H1 (cell line): ENCODE measurements around the gene GPR21. TPM values are rescaled to one million over a fixed set of nuclear protein-coding genes. Genes with fewer than 3 reads are reported as not detected.

ENCODE experiments used
- CTCF ChIA-PET: fragments of 300-600 bp; sonication (Branson Sonifier 250); formaldehyde crosslinking; loops from one replicate; lab custom pipeline; 2021; ENCODE audit not compliant: partially characterized antibody; lab: Charles Lee
- POLR2A ChIA-PET: fragments of 300-600 bp; sonication (Branson Sonifier 250); formaldehyde crosslinking; loops from one replicate; lab custom pipeline; 2021; ENCODE audit warnings: inconsistent platforms; ENCODE audit not compliant: partially characterized antibody; lab: Charles Lee
- DNase-seq, 2 experiments: peaks; one replicate each; pipeline versions ENCODE4 v3.0.0 to v3.0.0-alpha.2; 2010 to 2022; ENCODE audit warnings: low spot score in 2 of 2, low read depth in 1 of 2, mixed read lengths in 1 of 2
- FAIRE-seq: peaks from 2 replicates; lab custom pipeline; 2011; peaks lifted over from hg19 to GRCh38; lab: Jason Lieb, UNC
- H2AFZ ChIP-seq: 2 replicates; pipeline ENCODE4 v1.8.1; 2012; ENCODE audit warnings: low read length, inconsistent platforms
- H2AK5ac ChIP-seq: 2 replicates; pipeline ENCODE4 v1.6.1; 2013; ENCODE audit warnings: low read depth, low read length
- H2BK120ac ChIP-seq: replicated peaks from 2 replicates; pipeline ENCODE3; 2013; ENCODE audit warnings: low read depth, low read length, inconsistent platforms
- H2BK12ac ChIP-seq: 2 replicates; pipeline ENCODE4 v1.6.1; 2013; ENCODE audit warnings: low read depth, low read length
- H2BK15ac ChIP-seq: 2 replicates; pipeline ENCODE4 v1.6.1; 2013; ENCODE audit warnings: low read length
- H2BK20ac ChIP-seq: 2 replicates; pipeline ENCODE4 v1.6.1; 2013; ENCODE audit warnings: low read length
- H2BK5ac ChIP-seq: 2 replicates; pipeline ENCODE4 v1.6.1; 2013; ENCODE audit warnings: low read depth, low read length
- H3K14ac ChIP-seq: 2 replicates; pipeline ENCODE4 v1.6.1; 2013; ENCODE audit warnings: inconsistent platforms; ENCODE audit not compliant: insufficient read length
- H3K18ac ChIP-seq: 2 replicates; pipeline ENCODE4 v1.6.1; 2013; ENCODE audit warnings: low read length; ENCODE audit errors: extremely low read depth
- H3K23ac ChIP-seq: 2 replicates; pipeline ENCODE4 v1.6.1; 2013; ENCODE audit warnings: inconsistent platforms; ENCODE audit not compliant: insufficient read length
- H3K23me2 ChIP-seq: 2 replicates; pipeline ENCODE4 v1.6.1; 2013; ENCODE audit warnings: low read depth, low read length
- H3K27ac ChIP-seq: 2 replicates; pipeline ENCODE4 v1.6.1; 2011; ENCODE audit warnings: low read depth, low read length, inconsistent platforms
- H3K27me3 ChIP-seq, 4 experiments: replicated peaks in 1 of 4; 1 replicate in 1 of 4; 2 replicates in 3 of 4; pipeline versions ENCODE4 v1.6.1 to v1.8.1; 2011 to 2013; ENCODE audit warnings: low read length in 3 of 4, mild to moderate bottlenecking in 3 of 4, inconsistent platforms in 2 of 4, mixed read lengths in 2 of 4, moderate library complexity in 1 of 4; ENCODE audit not compliant: control insufficient read depth in 3 of 4, insufficient read depth in 3 of 4; ENCODE audit errors: extremely low read depth in 1 of 4
- H3K36me3 ChIP-seq, 4 experiments: 2 replicates each; pipeline versions ENCODE4 v1.6.1 to v1.8.1; 2011 to 2013; ENCODE audit warnings: mild to moderate bottlenecking in 4 of 4, low read length in 3 of 4, moderate library complexity in 2 of 4, control low read depth in 1 of 4, inconsistent platforms in 1 of 4; ENCODE audit not compliant: insufficient read depth in 4 of 4, control insufficient read depth in 2 of 4
- H3K4ac ChIP-seq: replicated peaks from 2 replicates; pipeline ENCODE3; 2013; ENCODE audit warnings: low read length, low read depth, mixed read lengths, inconsistent platforms; ENCODE audit not compliant: insufficient read length
- H3K4me1 ChIP-seq, 4 experiments: replicated peaks in 1 of 4; 1 replicate in 1 of 4; 2 replicates in 3 of 4; pipeline versions ENCODE4 v1.6.1 to v1.8.1; 2011 to 2013; ENCODE audit warnings: low read length in 3 of 4, inconsistent platforms in 2 of 4, mixed read lengths in 1 of 4; ENCODE audit not compliant: insufficient read depth in 4 of 4, control insufficient read depth in 3 of 4
- H3K4me2 ChIP-seq, 2 experiments: 2 replicates each; pipeline versions ENCODE4 v1.6.1 to v1.8.1; 2011 to 2013; ENCODE audit warnings: low read depth in 2 of 2, low read length in 2 of 2, control low read depth in 1 of 2, inconsistent platforms in 1 of 2, mild to moderate bottlenecking in 1 of 2; ENCODE audit not compliant: insufficient read depth in 1 of 2
- H3K4me3 ChIP-seq, 4 experiments: fragments of 200-600, 300-600 bp in 1 of 4; sonication (generic), shearing (Covaris generic), sonication (Bioruptor Twin) in 1 of 4; 2 replicates each; pipeline versions ENCODE4 v1.5.1 to v1.8.1; 2011 to 2016; ENCODE audit warnings: low read length in 4 of 4, low read depth in 3 of 4, control low read depth in 2 of 4, inconsistent platforms in 2 of 4, mild to moderate bottlenecking in 2 of 4, mixed read lengths in 1 of 4, moderate library complexity in 1 of 4; ENCODE audit not compliant: insufficient read depth in 2 of 4; ENCODE audit errors: extremely low read depth in 1 of 4
- H3K56ac ChIP-seq: replicated peaks from 2 replicates; pipeline ENCODE3; 2013; ENCODE audit warnings: low read depth, mild to moderate bottlenecking, mixed read lengths, low read length, inconsistent platforms; ENCODE audit not compliant: insufficient read length
- H3K79me1 ChIP-seq: 2 replicates; pipeline ENCODE4 v1.6.1; 2013; ENCODE audit warnings: low read depth, low read length, control low read depth
- H3K79me2 ChIP-seq, 2 experiments: 2 replicates each; pipeline versions ENCODE4 v1.6.1 to v1.8.1; 2012 to 2013; ENCODE audit warnings: low read length in 2 of 2, mild to moderate bottlenecking in 2 of 2, inconsistent platforms in 1 of 2; ENCODE audit not compliant: insufficient read depth in 2 of 2, control insufficient read depth in 1 of 2
- H3K9ac ChIP-seq, 4 experiments: replicated peaks in 1 of 4; 1 replicate in 1 of 4; 2 replicates in 3 of 4; pipeline versions ENCODE4 v1.6.1 to v1.8.1; 2011 to 2013; ENCODE audit warnings: low read depth in 3 of 4, low read length in 3 of 4, control low read depth in 2 of 4, mild to moderate bottlenecking in 2 of 4, moderate library complexity in 2 of 4, inconsistent platforms in 1 of 4; ENCODE audit errors: extremely low read depth in 1 of 4
- H3K9me3 ChIP-seq, 2 experiments: 2 replicates each; pipeline versions ENCODE4 v1.6.1 to v1.8.1; 2012 to 2013; ENCODE audit warnings: mild to moderate bottlenecking in 2 of 2, moderate library complexity in 2 of 2, control low read depth in 1 of 2, inconsistent platforms in 1 of 2, low read depth in 1 of 2, low read length in 1 of 2, mixed read lengths in 1 of 2; ENCODE audit not compliant: insufficient read depth in 2 of 2
- H4K20me1 ChIP-seq, 2 experiments: replicated peaks in 1 of 2; 2 replicates each; pipeline versions ENCODE3 to v1.8.1; 2011 to 2013; ENCODE audit warnings: inconsistent platforms in 2 of 2, low read length in 2 of 2, mild to moderate bottlenecking in 1 of 2; ENCODE audit not compliant: insufficient read depth in 2 of 2, control insufficient read depth in 1 of 2
- H4K5ac ChIP-seq: 2 replicates; pipeline ENCODE4 v1.6.1; 2013; ENCODE audit warnings: low read length, low read depth, mixed read lengths, inconsistent platforms; ENCODE audit not compliant: insufficient read length
- H4K8ac ChIP-seq: 2 replicates; pipeline ENCODE4 v1.8.0; 2013; ENCODE audit warnings: mild to moderate bottlenecking, moderate library complexity, low read length, inconsistent platforms; ENCODE audit not compliant: insufficient read depth; ENCODE audit errors: extremely low read depth
- H4K91ac ChIP-seq: replicated peaks from 2 replicates; pipeline ENCODE3; 2013; ENCODE audit warnings: low read length, mixed read lengths, inconsistent platforms; ENCODE audit not compliant: insufficient read length
- RFX5 ChIP-seq: IDR thresholded peaks from 2 replicates; pipeline ENCODE4 v1.6.1; 2011; ENCODE audit warnings: low read depth, low read length, improper control_type of control experiment, borderline replicate concordance
- SIN3A ChIP-seq, 2 experiments: IDR thresholded peaks in 1 of 2; conservative IDR thresholded peaks in 1 of 2; 2 replicates each; pipeline ENCODE4 v1.6.1; 2011 to 2012; ENCODE audit warnings: low read length in 2 of 2, improper control_type of control experiment in 1 of 2, low read depth in 1 of 2, mild to moderate bottlenecking in 1 of 2
- WGBS, 2 experiments: shearing (Covaris generic) in 1 of 2; methylation state at CpG; one replicate each; pipeline versions ENCODE4 v1.1.6 to v1.1.7; 2013 to 2015; ENCODE audit warnings: low lambda C conversion rate in 2 of 2, mixed read lengths in 2 of 2, inconsistent platforms in 1 of 2, low coverage in 1 of 2, missing lambda C conversion rate in 1 of 2; ENCODE audit not compliant: insufficient replicate concordance in 2 of 2, insufficient coverage in 1 of 2, insufficient read length in 1 of 2; ENCODE audit errors: extremely low coverage in 1 of 2, missing lambda C conversion rate in 1 of 2; 5-methylcytosine and 5-hydroxymethylcytosine counted together
- polyA plus RNA-seq, 7 experiments: library from polyadenylated mRNA; depleted of rRNA in 3 of 7; stranded (reverse) in 5 of 7; unstranded in 2 of 7; fragments of >200 nt in 5 of 7; fragments of 200-250 nt in 2 of 7; gene quantifications; 1 replicate in 5 of 7; 2 replicates in 1 of 7; 4 replicates in 1 of 7; pipeline versions ENCODE4 v1.2.1 to v1.2.3, GENCODE V29; 2011 to 2013; ENCODE audit warnings: missing spikeins in 2 of 7, mixed read lengths in 2 of 7
- total RNA-seq: library from RNA; stranded (reverse); fragmentation: NEBNext Ultra II Directional; extraction: Animal tissue kit (Norgen Biotek cat#: 25700); gene quantifications from 2 replicates; pipeline ENCODE4 v1.2.1, GENCODE V29; 2021

The GPR21 gene
- total and polyA plus RNA-seq, 2 of the 8 experiments (the other 6 are each of a cell fraction or from before 2014, with no cell fraction given) = 0.58 to 0.71 TPM

DNA sequence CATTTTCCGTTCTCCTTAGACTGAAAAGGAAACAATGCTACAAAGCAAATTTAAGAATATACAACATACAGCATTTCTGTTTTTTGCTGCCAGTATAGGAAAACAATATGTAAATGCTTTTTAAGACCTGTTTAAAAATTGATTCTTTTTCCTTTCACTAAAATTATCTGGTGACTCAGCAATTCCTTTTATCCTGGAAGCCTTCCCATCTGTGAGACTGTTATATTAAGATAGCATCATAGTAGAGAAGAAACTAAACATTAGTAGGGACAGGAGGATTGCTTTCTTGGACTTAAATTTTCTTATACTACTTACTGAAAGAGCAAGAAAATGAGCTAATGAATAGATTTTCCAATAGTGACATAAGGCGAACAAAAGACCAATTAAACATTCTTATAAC, 30.0 kb upstream of the GPR21 start:
- Histone ChIP-seq H4K8ac (no peak overlapping the region), H3K23me2 (no peaks in the 10 kb centered on the region), H3K18ac (no peak overlapping the region), H2AFZ (no peak overlapping the region), H3K56ac (no peak overlapping the region), H3K4me2 (no peak overlapping the region), H2BK5ac (no peak overlapping the region), H4K5ac (no peak overlapping the region), H3K4ac (no peak overlapping the region), H4K91ac (no peak overlapping the region), H3K9ac (no peak overlapping the region), H4K20me1 (no peaks in the 10 kb centered on the region), H3K9me3 (no peaks in the 10 kb centered on the region), H3K79me1 (no peaks in the 10 kb centered on the region), H3K27ac (no peak overlapping the region), H3K4me3 (no peak overlapping the region), H2BK12ac (no peak overlapping the region), H3K14ac (no peak overlapping the region), H3K36me3 (peaks cover 0 to 37% (median 8%) of the 10 kb centered on the region in 4 experiments; a peak in 5 of 8 replicates), H3K23ac (no peak overlapping the region), H3K27me3 (no peaks in the 10 kb centered on the region), H2BK15ac (no peak overlapping the region), H3K4me1 (no peaks in the 10 kb centered on the region), H2BK20ac (no peak overlapping the region), H2AK5ac (no peak overlapping the region), H3K79me2 (no peaks in the 10 kb centered on the region), H2BK120ac (no peak overlapping the region)
- 92% methylated on average over 2 of the region's 2 CpGs; no CpG with 5 or more reads in 1 of the 2 experiments for WGBS, 2 experiments
- ChIA-PET CTCF (no interaction called here), POLR2A (no interaction called here)
- no peak for FAIRE-seq
- no peak for TF ChIP-seq RFX5
- TF ChIP-seq SIN3A (conservative IDR thresholded peaks at IDR 0.05 in 1 of 2, IDR thresholded peaks at IDR 0.05 in 1 of 2; ENCODE audit: low read depth in 1 of 2, low read length in 2 of 2) = no peak
- no peak for DNase-seq
